ENCODE measurements around the gene SRSF2. TPM values are rescaled to one million over a fixed set of nuclear protein-coding genes. Genes with fewer than 3 reads are reported as not detected.
"Not testable (repeated sequence)": the region's sequence is repeated elsewhere in the genome, so short reads cannot be mapped to it uniquely, and the experiment has no call there.

The SRSF2 gene
- total RNA-seq, 2 donors from 2014 or later, result 373 to 571 TPM

DNA sequence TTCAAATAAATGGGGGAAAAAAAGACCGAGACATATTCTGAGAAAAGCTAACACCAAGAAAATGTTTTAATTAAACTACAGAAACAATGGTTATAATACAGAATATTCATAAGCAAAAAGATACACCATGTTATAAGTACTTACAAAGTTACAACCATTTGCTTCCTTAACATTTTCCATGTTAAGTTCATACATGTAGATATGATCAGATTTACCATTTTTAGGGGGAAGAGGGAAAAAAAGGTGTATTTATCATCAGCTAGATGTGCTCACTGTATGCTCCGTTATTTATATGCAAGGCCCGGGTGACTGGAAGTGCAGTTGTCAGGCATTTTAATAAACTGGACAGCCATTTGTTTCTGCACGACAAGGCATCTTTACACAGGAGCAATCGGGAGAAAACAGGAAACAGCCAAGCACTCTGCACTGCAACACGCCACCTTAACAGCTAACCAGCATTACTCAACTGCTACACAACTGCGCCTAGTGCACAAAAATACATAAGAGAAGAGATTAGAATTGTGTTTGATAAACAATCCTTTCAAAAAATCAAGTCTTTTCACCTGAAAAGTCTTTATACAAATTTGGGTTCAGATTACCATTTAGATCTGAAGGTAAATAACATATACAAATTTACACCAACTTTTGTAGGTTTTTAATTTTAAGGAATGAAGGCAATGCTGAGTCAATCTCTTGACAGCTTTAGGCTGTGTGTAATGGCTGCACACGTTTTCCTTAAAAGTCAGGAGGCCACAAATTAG, 2.9 kb downstream of the SRSF2 start:
- Mint-ChIP-seq H3K27ac (peak overlapping the region; percentile 79 to 87), H3K4me1 (ENCODE audit: low read depth in 2 of 2) (peaks cover 48 to 57% of the 10 kb centered on the region in 2 donors), H3K36me3 (peaks cover 39% of the 10 kb centered on the region), H3K27me3 (no peaks in the 10 kb centered on the region), H3K4me3 (peak overlapping the region; percentile 92), H3K9me3 (no peaks in the 10 kb centered on the region)
- ATAC-seq, result no peak
- no peak for DNase-seq (ENCODE audit: low spot score)

DNA sequence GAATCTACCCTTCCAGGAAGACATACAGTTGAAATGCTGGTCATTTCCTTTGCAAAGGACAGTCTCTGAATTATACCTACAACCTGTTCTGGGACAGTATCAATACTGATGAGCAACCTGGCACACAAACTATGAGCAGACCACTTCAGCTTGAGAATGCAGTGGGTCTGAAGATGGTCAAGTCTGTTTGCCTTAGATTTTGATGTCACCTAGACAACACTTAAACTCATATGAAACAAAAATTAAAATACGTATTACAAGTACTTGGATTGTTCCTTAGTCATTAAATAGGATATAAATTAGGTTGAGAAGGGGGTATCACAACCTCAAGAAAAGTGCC, 3.5 kb downstream of the SRSF2 start:
- peak overlapping the region; percentile 79 to 87 for H3K27ac Mint-ChIP-seq
- H3K4me1 Mint-ChIP-seq (ENCODE audit: low read depth in 2 of 2), result peaks cover 43 to 51% of the 10 kb centered on the region in 2 donors
- H3K36me3 Mint-ChIP-seq, result peaks cover 39% of the 10 kb centered on the region
- ATAC-seq (no peak), DNase-seq (ENCODE audit: low spot score) (no peak)
- H3K4me3 Mint-ChIP-seq, result peak overlapping the region; percentile 92
- H3K9me3 Mint-ChIP-seq, result no peaks in the 10 kb centered on the region
- H3K27me3 Mint-ChIP-seq, result no peaks in the 10 kb centered on the region

DNA sequence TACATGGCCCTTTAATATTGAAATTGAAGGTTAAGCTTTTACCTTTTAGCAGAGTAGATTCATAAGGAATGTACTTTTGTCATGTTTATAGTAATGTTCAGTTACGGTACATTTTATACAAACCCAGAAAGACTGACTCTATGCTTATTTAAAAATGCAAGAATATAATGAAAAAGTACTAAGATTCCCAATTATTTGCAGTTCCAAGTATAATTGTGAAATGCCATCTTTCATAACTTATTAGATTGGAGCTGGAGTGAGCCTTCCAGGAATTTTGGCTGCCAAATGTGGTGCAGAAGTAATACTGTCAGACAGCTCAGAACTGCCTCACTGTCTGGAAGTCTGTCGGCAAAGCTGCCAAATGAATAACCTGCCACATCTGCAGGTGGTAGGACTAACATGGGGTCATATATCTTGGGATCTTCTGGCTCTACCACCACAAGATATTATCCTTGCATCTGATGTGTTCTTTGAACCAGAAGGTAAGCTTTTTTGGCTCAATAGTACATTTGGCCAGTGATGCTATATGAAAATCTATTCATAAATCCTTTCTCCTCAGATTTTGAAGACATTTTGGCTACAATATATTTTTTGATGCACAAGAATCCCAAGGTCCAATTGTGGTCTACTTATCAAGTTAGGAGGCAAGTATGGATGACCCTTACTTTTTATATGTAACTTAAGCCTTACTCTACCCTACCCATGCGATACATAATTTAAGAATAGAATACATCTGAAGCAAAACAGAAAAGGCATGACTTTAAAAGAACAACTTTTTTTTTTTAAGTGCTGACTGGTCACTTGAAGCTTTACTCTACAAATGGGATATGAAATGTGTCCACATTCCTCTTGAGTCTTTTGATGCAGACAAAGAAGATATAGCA, 4.2 kb downstream of the SRSF2 start:
- Mint-ChIP-seq H3K36me3 (peaks cover 39% of the 10 kb centered on the region), H3K27me3 (no peaks in the 10 kb centered on the region), H3K4me1 (ENCODE audit: low read depth in 2 of 2) (peaks cover 38 to 45% of the 10 kb centered on the region in 2 donors)

DNA sequence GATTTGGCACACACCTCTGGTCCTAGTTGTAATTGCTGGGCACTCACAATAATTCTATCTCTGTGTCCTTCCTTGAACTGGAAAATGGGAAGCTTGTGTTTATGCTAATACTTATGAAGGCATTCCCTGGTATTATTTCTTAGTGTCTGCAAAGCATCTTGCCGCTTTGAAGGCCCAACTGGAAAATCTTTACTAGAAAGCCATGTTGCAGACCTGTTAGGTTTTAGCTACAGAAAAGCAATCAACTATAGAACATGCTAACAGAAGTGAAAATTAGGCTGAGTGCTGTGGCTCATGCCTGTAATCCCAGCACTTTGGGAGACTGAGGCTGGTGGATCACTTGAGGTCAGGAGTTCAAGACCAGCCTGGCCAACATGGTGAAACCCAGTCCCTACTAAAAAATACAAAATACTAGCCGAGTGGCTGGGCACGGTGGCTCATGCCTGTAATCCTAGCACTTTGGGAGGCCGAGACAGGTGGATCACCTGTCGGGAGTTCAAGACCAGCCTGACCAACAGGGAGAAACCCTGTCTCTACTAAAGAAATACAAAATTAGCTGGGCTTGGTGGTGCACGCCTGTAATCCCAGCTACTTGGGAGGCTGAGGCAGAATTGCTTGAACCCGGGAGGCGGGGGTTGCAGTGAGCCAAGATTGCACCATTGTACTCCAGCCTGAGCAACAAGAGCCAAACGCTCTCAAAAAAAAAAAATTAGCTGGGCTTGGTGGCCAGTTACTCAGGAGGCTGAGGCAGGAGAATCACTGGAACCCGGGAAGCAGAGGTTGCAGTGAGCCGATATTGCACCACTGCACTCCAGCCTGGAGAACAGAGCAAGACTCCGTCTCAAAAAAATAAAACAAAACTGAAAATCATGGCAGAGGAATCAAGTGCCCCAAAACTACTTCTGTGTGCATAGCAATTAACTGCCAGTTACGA, 5.1 kb downstream of the SRSF2 start:
- H3K9me3 Mint-ChIP-seq, result not testable (repeated sequence)

More for the DNA sequence above, 4.2 kb downstream of the SRSF2 start:
- ATAC-seq, result no peak
- H3K9me3 Mint-ChIP-seq, result no peaks in the 10 kb centered on the region
- no peak for DNase-seq (ENCODE audit: low spot score)
- peak overlapping the region; percentile 92 for H3K4me3 Mint-ChIP-seq
- peak overlapping the region; percentile 79 to 87 for H3K27ac Mint-ChIP-seq

DNA sequence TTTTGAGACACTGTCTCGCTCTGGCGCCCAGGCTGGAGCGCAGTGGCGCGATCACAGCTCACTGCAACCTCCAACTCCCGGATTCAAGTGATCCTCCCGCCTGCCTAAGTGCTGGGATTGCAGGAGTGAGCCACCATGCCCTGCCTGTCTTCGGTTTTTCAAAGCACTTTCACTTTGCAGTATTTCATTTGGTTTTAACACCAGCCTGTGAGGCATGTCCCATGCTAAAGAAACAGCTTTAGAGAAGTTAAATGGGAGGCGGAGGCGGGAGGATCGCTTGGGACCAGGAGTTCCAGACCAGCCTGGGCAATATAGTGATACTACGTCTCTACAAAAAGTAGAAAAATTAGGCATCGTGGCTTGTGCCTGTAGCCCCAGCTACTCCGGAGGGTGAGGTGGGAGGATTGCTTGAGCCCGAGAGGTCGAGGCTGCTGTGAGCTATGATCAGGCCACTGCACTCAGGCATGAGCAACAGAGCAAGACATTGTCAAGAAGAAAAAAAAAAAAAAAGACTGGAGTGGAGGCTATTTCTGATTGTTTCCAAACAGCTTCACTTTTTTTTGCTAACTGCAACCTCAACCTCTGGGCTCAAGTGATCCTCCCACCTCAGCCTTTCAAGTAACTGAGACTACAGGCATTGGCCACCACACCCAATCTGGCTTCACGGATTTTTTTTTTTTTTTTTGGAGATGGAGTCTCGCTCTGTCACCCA, 9.2 kb downstream of the SRSF2 start:
- ATAC-seq, result no peak
- Mint-ChIP-seq H3K27ac (peak overlapping the region; percentile 89 to 91), H3K4me3 (peak overlapping the region; percentile 96), H3K9me3 (no peaks in the 10 kb centered on the region), H3K27me3 (no peaks in the 10 kb centered on the region), H3K4me1 (ENCODE audit: low read depth in 2 of 2) (peaks cover 27 to 30% of the 10 kb centered on the region in 2 donors), H3K36me3 (peaks cover 12% of the 10 kb centered on the region)
- no peak for DNase-seq (ENCODE audit: low spot score)

More for the DNA sequence above, 5.1 kb downstream of the SRSF2 start:
- Mint-ChIP-seq H3K36me3 (peaks cover 39% of the 10 kb centered on the region), H3K27ac (peak overlapping the region; percentile 41 to 54), H3K4me1 (ENCODE audit: low read depth in 2 of 2) (peaks cover 46 to 52% of the 10 kb centered on the region in 2 donors), H3K4me3 (peak overlapping the region; percentile 92)
- ATAC-seq; H3K27me3 Mint-ChIP-seq; DNase-seq (ENCODE audit: low spot score): not testable (repeated sequence)

DNA sequence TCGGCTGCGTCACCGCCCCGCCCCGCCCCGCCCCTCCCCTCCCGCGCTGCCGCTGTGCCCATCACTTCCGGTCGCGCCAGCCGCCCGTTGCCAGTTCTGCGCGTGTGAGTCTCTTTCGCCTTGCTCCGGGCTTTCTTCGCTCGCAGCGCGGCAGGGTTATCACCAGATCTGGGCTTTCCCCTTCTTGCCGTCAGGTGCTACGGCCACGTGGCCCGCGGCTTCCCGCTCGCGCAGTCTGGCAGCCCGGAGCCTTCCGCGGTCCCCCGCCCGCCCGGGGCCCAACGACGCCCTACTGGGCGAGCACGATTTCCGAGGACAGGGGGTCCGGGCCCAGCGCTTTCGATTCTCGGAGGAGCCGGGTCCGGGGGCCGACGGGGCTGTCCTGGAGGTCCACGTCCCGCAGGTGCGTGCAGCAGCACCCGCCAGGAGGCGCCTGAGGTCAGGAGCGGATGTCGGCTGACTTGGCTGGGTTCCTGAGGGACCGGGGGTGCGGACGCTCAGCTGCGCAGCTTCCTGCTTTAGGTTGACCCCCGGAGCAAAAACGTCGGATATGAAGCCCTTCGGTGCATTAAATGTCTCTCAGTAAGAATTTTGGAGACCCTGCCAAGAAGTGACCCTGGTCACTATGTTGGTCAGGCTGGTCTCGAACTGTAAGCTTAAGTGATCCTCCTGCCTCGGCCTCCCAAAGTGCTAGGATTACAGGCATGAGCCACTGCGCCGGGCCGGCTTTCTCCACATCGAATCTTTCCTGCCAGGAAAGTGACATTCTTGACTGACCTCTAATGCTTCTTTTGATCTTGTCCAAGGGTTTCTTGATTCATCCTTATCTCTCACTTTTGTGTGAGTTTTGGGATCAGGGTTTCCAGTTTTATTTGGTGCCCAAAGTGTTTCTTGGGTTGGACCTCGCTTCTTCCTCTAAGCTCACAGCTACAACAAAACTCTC, 10.1 kb downstream of the SRSF2 start, which contains the start of gene METTL23:
Gene METTL23 (plus strand): TSS at position 64 of the 943 bp plus-strand sequence. CDS start 2,872 bp downstream, outside the sequence.
- peak; percentile 89 for DNase-seq (ENCODE audit: low spot score)
- no peaks in the 10 kb centered on the region for H3K9me3 Mint-ChIP-seq
- peaks cover 27 to 32% of the 10 kb centered on the region in 2 donors for H3K4me1 Mint-ChIP-seq (ENCODE audit: low read depth in 2 of 2)
- no peaks in the 10 kb centered on the region for H3K27me3 Mint-ChIP-seq
- peak within 1 kb of the TSS; percentile 96 for H3K4me3 Mint-ChIP-seq
- H3K27ac Mint-ChIP-seq, result peak within 1 kb of the TSS; percentile 89 to 91
- H3K36me3 Mint-ChIP-seq, result peaks cover 13% of the 10 kb centered on the region
- ATAC-seq, result peak; percentile 73 to 75

DNA sequence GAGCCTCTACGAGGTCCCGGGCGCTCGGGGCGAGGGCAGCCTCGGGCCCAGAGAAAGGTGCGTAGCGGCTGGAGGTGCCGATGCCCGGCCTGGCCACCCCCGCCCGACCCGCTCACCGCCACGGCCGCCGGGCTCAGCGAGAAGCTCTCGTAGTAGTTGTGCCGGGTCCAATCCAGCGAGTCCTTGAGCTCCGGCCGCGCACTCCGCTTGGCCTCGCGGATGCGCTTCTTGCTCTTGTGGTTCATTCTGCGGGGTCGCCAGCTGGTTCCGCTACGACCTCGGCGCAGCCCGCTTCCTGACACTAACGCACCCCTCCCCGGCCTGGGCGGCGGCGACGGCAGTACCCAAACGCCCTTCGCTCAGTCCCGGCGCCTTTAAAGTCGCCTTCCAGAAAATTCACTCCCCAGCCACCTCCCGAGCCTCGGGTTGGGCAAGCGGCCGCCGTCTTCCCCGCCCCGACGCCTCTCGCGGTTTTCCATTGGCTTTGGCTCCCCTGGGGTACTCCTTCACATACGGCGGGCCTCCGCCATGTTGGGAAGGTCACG, 10.8 kb downstream of the SRSF2 start, which contains the start of gene JMJD6:
Gene JMJD6 (minus strand): TSS at position 376 of the 545 bp plus-strand sequence. CDS start 131 bp downstream, at position 245.
- Mint-ChIP-seq H3K9me3 (no peaks in the 10 kb centered on the region), H3K4me3 (peak within 1 kb of the TSS; percentile 96), H3K36me3 (peaks cover 17% of the 10 kb centered on the region), H3K4me1 (ENCODE audit: low read depth in 2 of 2) (peaks cover 27 to 33% of the 10 kb centered on the region in 2 donors), H3K27ac (peak within 1 kb of the TSS; percentile 89 to 91), H3K27me3 (no peaks in the 10 kb centered on the region)
- ATAC-seq (peak; percentile 89 to 92), DNase-seq (ENCODE audit: low spot score) (peak; percentile 97)

DNA sequence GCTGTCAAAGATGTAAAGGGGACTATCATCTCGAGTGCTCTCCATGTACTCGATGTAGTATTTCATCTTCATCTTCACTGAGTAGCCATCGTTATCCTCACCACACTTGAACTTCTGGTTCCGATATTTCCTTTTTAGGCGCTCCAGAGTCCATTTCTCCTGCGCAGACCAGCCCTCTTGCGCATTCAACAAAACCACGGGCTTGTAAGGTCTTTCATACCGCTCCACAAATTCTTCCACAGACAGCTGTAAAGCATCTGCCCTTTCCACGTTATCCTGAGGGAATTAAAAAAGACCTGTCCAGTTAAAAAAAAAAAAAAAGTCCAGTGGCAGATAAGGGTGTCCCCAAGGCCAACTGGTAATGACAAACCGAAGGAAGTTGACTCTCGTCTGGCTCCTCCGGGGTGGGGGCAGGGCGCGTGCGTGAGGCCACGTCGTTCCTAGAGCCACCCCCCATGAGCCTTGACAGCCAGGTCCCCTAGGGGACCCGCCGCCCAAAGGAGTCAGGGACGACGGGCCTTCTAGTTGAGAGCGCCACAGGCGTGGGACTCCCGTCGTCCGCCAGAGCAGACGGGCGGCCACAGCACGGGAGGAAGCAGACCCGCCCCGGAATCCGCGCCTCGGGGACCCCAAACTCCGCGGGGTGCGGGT, 11.4 kb downstream of the SRSF2 start:
- no peaks in the 10 kb centered on the region for H3K9me3 Mint-ChIP-seq
- H3K27ac Mint-ChIP-seq, result peak overlapping the region; percentile 89 to 91
- peak overlapping the region; percentile 96 for H3K4me3 Mint-ChIP-seq
- peaks cover 32 to 36% of the 10 kb centered on the region in 2 donors for H3K4me1 Mint-ChIP-seq (ENCODE audit: low read depth in 2 of 2)
- H3K27me3 Mint-ChIP-seq, result no peaks in the 10 kb centered on the region
- peak; percentile 87 for DNase-seq (ENCODE audit: low spot score)
- ATAC-seq, result peak; percentile 61 to 62
- H3K36me3 Mint-ChIP-seq, result peaks cover 20% of the 10 kb centered on the region

DNA sequence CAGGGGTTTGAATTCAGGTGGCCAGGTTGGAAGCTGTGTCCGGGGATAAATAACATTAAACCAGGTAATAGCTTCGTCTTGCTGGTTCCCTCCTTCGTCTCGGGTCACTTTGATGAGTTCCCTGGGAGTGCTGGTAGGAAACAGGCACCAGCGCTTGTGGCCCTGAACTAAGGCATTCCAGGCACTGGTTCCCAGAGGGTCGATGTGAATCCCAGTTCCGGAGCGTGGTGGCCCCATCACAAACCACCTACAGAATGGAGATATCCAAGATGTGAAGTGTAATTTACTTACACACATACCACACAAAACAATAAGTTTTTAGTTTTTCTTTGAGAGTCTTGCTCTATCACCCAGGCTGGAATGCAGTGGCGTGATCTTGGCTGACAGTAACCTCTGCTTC, 13.3 kb downstream of the SRSF2 start:
- no peak overlapping the region for H3K27ac Mint-ChIP-seq
- H3K4me3 Mint-ChIP-seq, result peak overlapping the region; percentile 96
- no peaks in the 10 kb centered on the region for H3K27me3 Mint-ChIP-seq
- DNase-seq (ENCODE audit: low spot score) (no peak), ATAC-seq (no peak)
- peaks cover 35 to 36% of the 10 kb centered on the region in 2 donors for H3K4me1 Mint-ChIP-seq (ENCODE audit: low read depth in 2 of 2)
- H3K9me3 Mint-ChIP-seq, result no peaks in the 10 kb centered on the region
- peaks cover 26% of the 10 kb centered on the region for H3K36me3 Mint-ChIP-seq

DNA sequence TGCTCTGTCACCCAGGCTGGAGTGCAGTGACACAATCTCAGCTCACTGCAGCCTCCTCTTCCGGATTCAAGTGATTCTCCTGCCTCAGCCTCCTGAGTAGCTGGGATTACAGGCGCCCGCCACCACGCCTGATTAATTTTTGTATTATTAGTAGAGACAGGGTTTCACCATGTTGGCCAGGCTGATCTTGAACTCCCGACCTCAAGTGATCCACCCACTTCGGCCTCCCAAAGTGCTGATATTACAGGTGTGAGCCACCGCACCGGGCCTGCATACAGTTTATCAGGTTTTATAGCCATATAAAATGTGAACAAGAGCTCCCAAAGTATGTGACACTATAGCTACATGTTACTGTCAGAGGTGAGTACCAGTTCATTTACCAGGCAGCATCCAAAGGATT, 14.2 kb downstream of the SRSF2 start:
- H3K9me3 Mint-ChIP-seq; H3K27ac Mint-ChIP-seq; ATAC-seq; H3K27me3 Mint-ChIP-seq; DNase-seq (ENCODE audit: low spot score): not testable (repeated sequence)
- H3K36me3 Mint-ChIP-seq, result peaks cover 28% of the 10 kb centered on the region
- H3K4me3 Mint-ChIP-seq, result peak overlapping the region; percentile 10
- peaks cover 37 to 38% of the 10 kb centered on the region in 2 donors for H3K4me1 Mint-ChIP-seq (ENCODE audit: low read depth in 2 of 2)

DNA sequence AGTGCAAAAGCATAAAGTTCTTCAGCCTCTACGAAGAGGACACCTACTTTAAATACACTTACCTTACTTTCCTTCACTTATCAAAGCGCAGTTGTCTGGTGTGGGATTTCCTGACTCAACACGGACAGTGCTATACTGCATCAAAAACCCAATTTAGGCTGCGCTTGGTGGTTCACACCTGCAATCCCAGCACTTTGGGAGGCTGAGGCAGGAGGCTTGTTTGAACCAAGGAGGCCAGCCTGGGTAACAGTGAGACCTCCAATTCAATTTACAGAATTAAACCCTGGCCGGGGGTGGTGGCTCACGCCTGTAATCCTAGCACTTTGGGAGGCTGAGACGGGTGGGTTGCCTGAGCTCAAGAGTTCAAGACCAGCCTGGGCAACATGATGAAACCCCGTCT, 14.9 kb downstream of the SRSF2 start:
- ATAC-seq, result no peak
- H3K4me3 Mint-ChIP-seq, result no peak overlapping the region
- peaks cover 28% of the 10 kb centered on the region for H3K36me3 Mint-ChIP-seq
- H3K9me3 Mint-ChIP-seq, result no peaks in the 10 kb centered on the region
- H3K27ac Mint-ChIP-seq, result peak overlapping the region in 1 of 2 donors; percentile 58
- no peaks in the 10 kb centered on the region for H3K27me3 Mint-ChIP-seq
- DNase-seq (ENCODE audit: low spot score), result no peak
- H3K4me1 Mint-ChIP-seq (ENCODE audit: low read depth in 2 of 2), result peaks cover 31% of the 10 kb centered on the region in 2 donors
